Keratinocyte (primary cell): ENCODE measurements around the gene ANKUB1.

ENCODE experiments used
- EZH2 ChIP-seq: IDR thresholded peaks from one replicate; pipeline ENCODE4 v1.6.1; 2012; ENCODE audit warnings: inconsistent platforms, mild to moderate bottlenecking, low read length, moderate library complexity
- TF ChIP-seq, protein P1 (sequence below), 3 experiments: IDR thresholded peaks in 1 of 3; conservative IDR thresholded peaks in 1 of 3; optimal IDR thresholded peaks in 1 of 3; 2 replicates in 2 of 3; 3 replicates in 1 of 3; pipeline versions ENCODE3 to v1.5.1; 2011; ENCODE audit warnings: low read length in 3 of 3, mild to moderate bottlenecking in 3 of 3, moderate library complexity in 2 of 3, control low read depth in 1 of 3, inconsistent platforms in 1 of 3; ENCODE audit not compliant: insufficient read depth in 2 of 3; ENCODE audit errors: extremely low read depth in 1 of 3

- TF ChIP-seq, protein P1, sequence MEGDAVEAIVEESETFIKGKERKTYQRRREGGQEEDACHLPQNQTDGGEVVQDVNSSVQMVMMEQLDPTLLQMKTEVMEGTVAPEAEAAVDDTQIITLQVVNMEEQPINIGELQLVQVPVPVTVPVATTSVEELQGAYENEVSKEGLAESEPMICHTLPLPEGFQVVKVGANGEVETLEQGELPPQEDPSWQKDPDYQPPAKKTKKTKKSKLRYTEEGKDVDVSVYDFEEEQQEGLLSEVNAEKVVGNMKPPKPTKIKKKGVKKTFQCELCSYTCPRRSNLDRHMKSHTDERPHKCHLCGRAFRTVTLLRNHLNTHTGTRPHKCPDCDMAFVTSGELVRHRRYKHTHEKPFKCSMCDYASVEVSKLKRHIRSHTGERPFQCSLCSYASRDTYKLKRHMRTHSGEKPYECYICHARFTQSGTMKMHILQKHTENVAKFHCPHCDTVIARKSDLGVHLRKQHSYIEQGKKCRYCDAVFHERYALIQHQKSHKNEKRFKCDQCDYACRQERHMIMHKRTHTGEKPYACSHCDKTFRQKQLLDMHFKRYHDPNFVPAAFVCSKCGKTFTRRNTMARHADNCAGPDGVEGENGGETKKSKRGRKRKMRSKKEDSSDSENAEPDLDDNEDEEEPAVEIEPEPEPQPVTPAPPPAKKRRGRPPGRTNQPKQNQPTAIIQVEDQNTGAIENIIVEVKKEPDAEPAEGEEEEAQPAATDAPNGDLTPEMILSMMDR (optimal IDR thresholded peaks at IDR 0.05 in 1 of 3, IDR thresholded peaks at IDR 0.05 in 1 of 3, conservative IDR thresholded peaks at IDR 0.05 in 1 of 3; ENCODE audit: extremely low read depth in 1 of 3, insufficient read depth in 2 of 3, low read length in 3 of 3) = no peak
- TF ChIP-seq EZH2 = no peak
Observed at GRCh38 chr3:149783576-149783975, 8.8 kb downstream of the ANKUB1 start.
